ENCODE measurements around the gene GNL1.

DNA sequence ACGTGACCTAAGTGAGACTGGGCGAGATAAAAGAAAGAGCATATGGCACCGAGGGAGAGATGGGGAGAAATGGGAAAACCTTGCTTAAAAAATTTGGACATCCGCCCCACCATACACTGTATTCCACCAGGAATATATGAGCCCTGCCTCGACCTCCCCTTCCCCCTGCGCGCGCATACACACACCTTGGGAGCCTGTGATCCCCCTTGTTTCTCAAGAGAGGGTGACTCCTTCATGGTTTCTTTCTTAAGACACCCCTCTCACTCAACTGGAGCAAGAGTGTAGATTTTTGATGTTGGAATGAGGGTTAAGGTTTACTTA is 15.4 kb upstream of the GNL1 start:
- TF ChIP-seq FOXM1 (IDR thresholded peaks at IDR 0.05; ENCODE audit: low read depth): no peak
- TF ChIP-seq, protein P1, sequence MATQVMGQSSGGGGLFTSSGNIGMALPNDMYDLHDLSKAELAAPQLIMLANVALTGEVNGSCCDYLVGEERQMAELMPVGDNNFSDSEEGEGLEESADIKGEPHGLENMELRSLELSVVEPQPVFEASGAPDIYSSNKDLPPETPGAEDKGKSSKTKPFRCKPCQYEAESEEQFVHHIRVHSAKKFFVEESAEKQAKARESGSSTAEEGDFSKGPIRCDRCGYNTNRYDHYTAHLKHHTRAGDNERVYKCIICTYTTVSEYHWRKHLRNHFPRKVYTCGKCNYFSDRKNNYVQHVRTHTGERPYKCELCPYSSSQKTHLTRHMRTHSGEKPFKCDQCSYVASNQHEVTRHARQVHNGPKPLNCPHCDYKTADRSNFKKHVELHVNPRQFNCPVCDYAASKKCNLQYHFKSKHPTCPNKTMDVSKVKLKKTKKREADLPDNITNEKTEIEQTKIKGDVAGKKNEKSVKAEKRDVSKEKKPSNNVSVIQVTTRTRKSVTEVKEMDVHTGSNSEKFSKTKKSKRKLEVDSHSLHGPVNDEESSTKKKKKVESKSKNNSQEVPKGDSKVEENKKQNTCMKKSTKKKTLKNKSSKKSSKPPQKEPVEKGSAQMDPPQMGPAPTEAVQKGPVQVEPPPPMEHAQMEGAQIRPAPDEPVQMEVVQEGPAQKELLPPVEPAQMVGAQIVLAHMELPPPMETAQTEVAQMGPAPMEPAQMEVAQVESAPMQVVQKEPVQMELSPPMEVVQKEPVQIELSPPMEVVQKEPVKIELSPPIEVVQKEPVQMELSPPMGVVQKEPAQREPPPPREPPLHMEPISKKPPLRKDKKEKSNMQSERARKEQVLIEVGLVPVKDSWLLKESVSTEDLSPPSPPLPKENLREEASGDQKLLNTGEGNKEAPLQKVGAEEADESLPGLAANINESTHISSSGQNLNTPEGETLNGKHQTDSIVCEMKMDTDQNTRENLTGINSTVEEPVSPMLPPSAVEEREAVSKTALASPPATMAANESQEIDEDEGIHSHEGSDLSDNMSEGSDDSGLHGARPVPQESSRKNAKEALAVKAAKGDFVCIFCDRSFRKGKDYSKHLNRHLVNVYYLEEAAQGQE (IDR thresholded peaks at IDR 0.05; ENCODE audit: low read depth, low read length): no peak
- TF ChIP-seq, protein P2, sequence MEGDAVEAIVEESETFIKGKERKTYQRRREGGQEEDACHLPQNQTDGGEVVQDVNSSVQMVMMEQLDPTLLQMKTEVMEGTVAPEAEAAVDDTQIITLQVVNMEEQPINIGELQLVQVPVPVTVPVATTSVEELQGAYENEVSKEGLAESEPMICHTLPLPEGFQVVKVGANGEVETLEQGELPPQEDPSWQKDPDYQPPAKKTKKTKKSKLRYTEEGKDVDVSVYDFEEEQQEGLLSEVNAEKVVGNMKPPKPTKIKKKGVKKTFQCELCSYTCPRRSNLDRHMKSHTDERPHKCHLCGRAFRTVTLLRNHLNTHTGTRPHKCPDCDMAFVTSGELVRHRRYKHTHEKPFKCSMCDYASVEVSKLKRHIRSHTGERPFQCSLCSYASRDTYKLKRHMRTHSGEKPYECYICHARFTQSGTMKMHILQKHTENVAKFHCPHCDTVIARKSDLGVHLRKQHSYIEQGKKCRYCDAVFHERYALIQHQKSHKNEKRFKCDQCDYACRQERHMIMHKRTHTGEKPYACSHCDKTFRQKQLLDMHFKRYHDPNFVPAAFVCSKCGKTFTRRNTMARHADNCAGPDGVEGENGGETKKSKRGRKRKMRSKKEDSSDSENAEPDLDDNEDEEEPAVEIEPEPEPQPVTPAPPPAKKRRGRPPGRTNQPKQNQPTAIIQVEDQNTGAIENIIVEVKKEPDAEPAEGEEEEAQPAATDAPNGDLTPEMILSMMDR (IDR thresholded peaks at IDR 0.05): no peak
- TF ChIP-seq GATA2 (CRISPR knock-in tag; IDR thresholded peaks at IDR 0.05): no peak
- TF ChIP-seq, protein P3, sequence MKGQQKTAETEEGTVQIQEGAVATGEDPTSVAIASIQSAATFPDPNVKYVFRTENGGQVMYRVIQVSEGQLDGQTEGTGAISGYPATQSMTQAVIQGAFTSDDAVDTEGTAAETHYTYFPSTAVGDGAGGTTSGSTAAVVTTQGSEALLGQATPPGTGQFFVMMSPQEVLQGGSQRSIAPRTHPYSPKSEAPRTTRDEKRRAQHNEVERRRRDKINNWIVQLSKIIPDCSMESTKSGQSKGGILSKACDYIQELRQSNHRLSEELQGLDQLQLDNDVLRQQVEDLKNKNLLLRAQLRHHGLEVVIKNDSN (IDR thresholded peaks at IDR 0.05; ENCODE audit: borderline replicate concordance, low read depth): no peak
- TF ChIP-seq GABPA (IDR thresholded peaks at IDR 0.05; ENCODE audit: low read depth): no peak

All from SK-N-SH (cell line).